MM.1S (cell line): ENCODE measurements around the gene CFH.

Experiments used
- DNase-seq: peaks from one replicate; pipeline ENCODE4 v3.0.0-alpha.2; 2015
- H2AFZ ChIP-seq: fragments of 300-600 bp; sonication (generic); 2 replicates; pipeline ENCODE4 v1.6.0; 2016; ENCODE audit warnings: antibody characterized with exemption, low read length
- H3F3A ChIP-seq: fragments of 300-600 bp; sonication (generic); 2 replicates; pipeline ENCODE4 v1.6.1; 2016; ENCODE audit warnings: mild to moderate bottlenecking, antibody characterized with exemption, low read length, moderate library complexity, mixed read lengths; ENCODE audit not compliant: insufficient read depth
- H3K27ac ChIP-seq: fragments of 300-600 bp; sonication (generic); 2 replicates; pipeline ENCODE4 v1.5.1; 2016; ENCODE audit warnings: mild to moderate bottlenecking, low read length
- H3K27me3 ChIP-seq: fragments of 300-600 bp; sonication (generic); replicated peaks from 2 replicates; pipeline ENCODE4 v1.6.0; 2016; ENCODE audit warnings: low read length; ENCODE audit not compliant: insufficient read depth
- H3K36me3 ChIP-seq: fragments of 300-600 bp; sonication (generic); replicated peaks from 2 replicates; pipeline ENCODE4 v1.6.1; 2016; ENCODE audit warnings: mild to moderate bottlenecking, low read length, mixed read lengths; ENCODE audit not compliant: insufficient read depth
- H3K4me1 ChIP-seq: fragments of 300-600 bp; sonication (generic); 2 replicates; pipeline ENCODE4 v1.6.1; 2016; ENCODE audit warnings: low read length, mixed read lengths
- H3K4me2 ChIP-seq: fragments of 300-600 bp; sonication (generic); 2 replicates; pipeline ENCODE4 v1.6.0; 2016; ENCODE audit warnings: low read depth, low read length
- H3K4me3 ChIP-seq: fragments of 300-600 bp; sonication (generic); 2 replicates; pipeline ENCODE4 v1.5.1; 2016; ENCODE audit warnings: low read length, mixed read lengths
- H3K79me2 ChIP-seq: fragments of 300-600 bp; sonication (generic); 2 replicates; pipeline ENCODE4 v1.6.1; 2016; ENCODE audit warnings: mixed run types, low read length, mixed read lengths
- H3K9ac ChIP-seq: fragments of 300-600 bp; sonication (generic); 2 replicates; pipeline ENCODE4 v1.6.1; 2016; ENCODE audit warnings: low read length, mixed read lengths
- H3K9me2 ChIP-seq: fragments of 300-600 bp; sonication (generic); replicated peaks from 2 replicates; pipeline ENCODE4 v1.6.1; 2016; ENCODE audit warnings: mild to moderate bottlenecking, low read length, mixed read lengths; ENCODE audit not compliant: insufficient read depth
- H3K9me3 ChIP-seq: fragments of 300-600 bp; sonication (generic); replicated peaks from 2 replicates; pipeline ENCODE4 v1.6.1; 2016; ENCODE audit warnings: mild to moderate bottlenecking, low read length, mixed read lengths; ENCODE audit not compliant: insufficient read depth
- H4K20me1 ChIP-seq: fragments of 300-600 bp; sonication (generic); 2 replicates; pipeline ENCODE4 v1.6.1; 2016; ENCODE audit warnings: mild to moderate bottlenecking, low read length, moderate library complexity, mixed read lengths; ENCODE audit not compliant: insufficient read depth
- CTCF ChIP-seq: fragments of 300-600 bp; sonication (generic); IDR thresholded peaks from 2 replicates; pipeline ENCODE4 v1.5.1; 2016; ENCODE audit warnings: antibody characterized with exemption, low read length, mixed read lengths
- EZH2 ChIP-seq: fragments of 300-600 bp; sonication (generic); optimal IDR thresholded peaks from 2 replicates; pipeline ENCODE3; 2017; ENCODE audit warnings: low read depth, mild to moderate bottlenecking, antibody characterized with exemption, low read length, mixed read lengths
- EZH2phosphoT487 ChIP-seq: fragments of 300-600 bp; sonication (generic); IDR thresholded peaks from 2 replicates; pipeline ENCODE4 v1.6.1; 2018; ENCODE audit warnings: antibody characterized with exemption, low read length

The CFH gene

GRCh38 chr1:196667131-196667530 is 15.3 kb downstream of the CFH start:
- DNase-seq, result no peak
- H3K4me2 ChIP-seq, result no peak overlapping the region
- no peaks in the 10 kb centered on the region for H3K4me1 ChIP-seq
- H3K9me3 ChIP-seq, result no peaks in the 10 kb centered on the region
- no peak overlapping the region for H3K27ac ChIP-seq
- no peaks in the 10 kb centered on the region for H3K36me3 ChIP-seq
- H3K79me2 ChIP-seq, result no peaks in the 10 kb centered on the region
- no peaks in the 10 kb centered on the region for H3K9me2 ChIP-seq
- no peak for TF ChIP-seq EZH2phosphoT487
- no peak for TF ChIP-seq CTCF
- TF ChIP-seq EZH2, result no peak
- no peak overlapping the region for H3K9ac ChIP-seq
- H4K20me1 ChIP-seq, result no peaks in the 10 kb centered on the region
- H2AFZ ChIP-seq, result no peak overlapping the region
- H3K27me3 ChIP-seq, result no peaks in the 10 kb centered on the region
- H3F3A ChIP-seq, result no peaks in the 10 kb centered on the region
- H3K4me3 ChIP-seq, result no peak overlapping the region

- Histone ChIP-seq H3K4me3 (no peak overlapping the region), H3F3A (no peaks in the 10 kb centered on the region), H3K9me2 (no peaks in the 10 kb centered on the region), H3K4me2 (no peak overlapping the region), H3K36me3 (no peaks in the 10 kb centered on the region), H2AFZ (no peak overlapping the region), H3K4me1 (no peaks in the 10 kb centered on the region), H3K27ac (no peak overlapping the region), H3K79me2 (no peaks in the 10 kb centered on the region), H3K27me3 (no peaks in the 10 kb centered on the region), H3K9ac (no peak overlapping the region), H4K20me1 (no peaks in the 10 kb centered on the region), H3K9me3 (no peaks in the 10 kb centered on the region)
- DNase-seq, result no peak
- TF ChIP-seq EZH2phosphoT487 (no peak), CTCF (no peak), EZH2 (no peak)
Measured at GRCh38 chr1:196669051-196669450, 17.2 kb downstream of the CFH start.

GRCh38 chr1:196669693-196670092 is 17.9 kb downstream of the CFH start:
- Histone ChIP-seq H3K9me2 (no peaks in the 10 kb centered on the region), H4K20me1 (no peaks in the 10 kb centered on the region), H3K9ac (no peak overlapping the region), H3K4me1 (no peaks in the 10 kb centered on the region), H3K4me3 (no peak overlapping the region), H3K27me3 (no peaks in the 10 kb centered on the region), H3K36me3 (no peaks in the 10 kb centered on the region), H3K4me2 (no peak overlapping the region), H3K9me3 (no peaks in the 10 kb centered on the region), H3K79me2 (no peaks in the 10 kb centered on the region), H2AFZ (no peak overlapping the region), H3K27ac (no peak overlapping the region), H3F3A (no peaks in the 10 kb centered on the region)
- TF ChIP-seq EZH2phosphoT487, result no peak
- TF ChIP-seq CTCF, result no peak
- no peak for TF ChIP-seq EZH2
- DNase-seq, result no peak
